SK-N-SH treated with all-trans-retinoic acid at 6 μM for 48 hours (cell line): ENCODE results near the gene MRTFA.

Source experiments
- ATAC-seq: fragments of 200-7000 bp; cut with Tn5 transposase; 3 replicates; pipeline ENCODE4 v1.9.1; 2020; ENCODE audit warnings: mild to moderate bottlenecking, moderate library complexity
- ARNTL ChIP-seq: fragments of 450-650 bp; formaldehyde crosslinking; IDR thresholded peaks from 2 replicates; pipeline ENCODE4 v1.5.0; 2020; ENCODE audit warnings: low read depth, mild to moderate bottlenecking, moderate library complexity, borderline replicate concordance
- BACH2 ChIP-seq: fragments of 250-450 bp; sonication (Bioruptor Pico); IDR thresholded peaks from 2 replicates; pipeline ENCODE4 v1.9.0; 2021; ENCODE audit warnings: mild to moderate bottlenecking, borderline replicate concordance
- CSDC2 ChIP-seq: fragments of 250-450 bp; sonication (Bioruptor Pico); IDR thresholded peaks from 2 replicates; pipeline ENCODE4 v1.5.0; 2020; ENCODE audit warnings: mild to moderate bottlenecking, moderate library complexity
- GLIS3 ChIP-seq: fragments of 250-450 bp; sonication (Bioruptor Pico); IDR thresholded peaks from 2 replicates; pipeline ENCODE4 v1.5.0; 2020; ENCODE audit warnings: mild to moderate bottlenecking, moderate library complexity
- ISL1 ChIP-seq: fragments of 250-450 bp; sonication (Bioruptor Pico); IDR thresholded peaks from 2 replicates; pipeline ENCODE4 v2.1.2; 2022; ENCODE audit warnings: mild to moderate bottlenecking, moderate library complexity
- OSR1 ChIP-seq: fragments of 250-450 bp; sonication (Bioruptor Pico); IDR thresholded peaks from 2 replicates; pipeline ENCODE4 v1.8.0; 2022; ENCODE audit warnings: moderate library complexity, mild to moderate bottlenecking, inconsistent platforms
- PPARA ChIP-seq: fragments of 250-450 bp; sonication (Bioruptor Pico); IDR thresholded peaks from 2 replicates; pipeline ENCODE4 v1.5.0; 2020; ENCODE audit warnings: mild to moderate bottlenecking, borderline replicate concordance
- RARB ChIP-seq: fragments of 250-450 bp; sonication (Bioruptor Pico); IDR thresholded peaks from 2 replicates; pipeline ENCODE4 v1.8.0; 2021; ENCODE audit warnings: mild to moderate bottlenecking, moderate library complexity
- SNAI2 ChIP-seq: fragments of 250-450 bp; sonication (Bioruptor Pico); IDR thresholded peaks from 2 replicates; pipeline ENCODE4 v1.5.0; 2020; ENCODE audit warnings: mild to moderate bottlenecking, moderate library complexity
- TCF4 ChIP-seq: fragments of 250-450 bp; sonication (Bioruptor Pico); IDR thresholded peaks from 2 replicates; pipeline ENCODE4 v1.8.0; 2021; ENCODE audit warnings: mild to moderate bottlenecking, moderate library complexity, borderline replicate concordance
- ZC3H10 ChIP-seq: fragments of 250-450 bp; sonication (Bioruptor Pico); IDR thresholded peaks from 2 replicates; pipeline ENCODE4 v1.5.1; 2021; ENCODE audit warnings: mild to moderate bottlenecking, moderate library complexity
- ZFP3 ChIP-seq: fragments of 250-450 bp; sonication (Bioruptor Pico); IDR thresholded peaks from 2 replicates; pipeline ENCODE4 v1.5.0; 2020; ENCODE audit warnings: mild to moderate bottlenecking, moderate library complexity
- ZNF565 ChIP-seq: fragments of 450-650 bp; formaldehyde crosslinking; conservative IDR thresholded peaks from 2 replicates; pipeline ENCODE4 v1.5.0; 2020; ENCODE audit warnings: low read depth, mild to moderate bottlenecking, moderate library complexity
- ZNF70 ChIP-seq: fragments of 450-650 bp; formaldehyde crosslinking; IDR thresholded peaks from 2 replicates; pipeline ENCODE4 v1.5.0; 2020; ENCODE audit warnings: mild to moderate bottlenecking, moderate library complexity
- TF ChIP-seq, protein P1 (sequence below): fragments of 250-450 bp; sonication (Bioruptor Pico); IDR thresholded peaks from 2 replicates; pipeline ENCODE4 v1.5.1; 2021; ENCODE audit warnings: mild to moderate bottlenecking, moderate library complexity
- TF ChIP-seq, protein P2 (sequence below): fragments of 250-450 bp; sonication (Bioruptor Pico); IDR thresholded peaks from 2 replicates; pipeline ENCODE4 v1.5.1; 2020; ENCODE audit warnings: low read depth, mild to moderate bottlenecking, moderate library complexity
- TF ChIP-seq, protein P3 (sequence below): fragments of 250-450 bp; sonication (Bioruptor Pico); IDR thresholded peaks from 2 replicates; pipeline ENCODE4 v1.5.0; 2020; ENCODE audit warnings: mild to moderate bottlenecking, moderate library complexity
- TF ChIP-seq, protein P4 (sequence below): fragments of 250-450 bp; sonication (Bioruptor Pico); IDR thresholded peaks from 2 replicates; pipeline ENCODE4 v1.8.0; 2021; ENCODE audit warnings: low read depth, mild to moderate bottlenecking, moderate library complexity, borderline replicate concordance

MRTFA gene

DNA sequence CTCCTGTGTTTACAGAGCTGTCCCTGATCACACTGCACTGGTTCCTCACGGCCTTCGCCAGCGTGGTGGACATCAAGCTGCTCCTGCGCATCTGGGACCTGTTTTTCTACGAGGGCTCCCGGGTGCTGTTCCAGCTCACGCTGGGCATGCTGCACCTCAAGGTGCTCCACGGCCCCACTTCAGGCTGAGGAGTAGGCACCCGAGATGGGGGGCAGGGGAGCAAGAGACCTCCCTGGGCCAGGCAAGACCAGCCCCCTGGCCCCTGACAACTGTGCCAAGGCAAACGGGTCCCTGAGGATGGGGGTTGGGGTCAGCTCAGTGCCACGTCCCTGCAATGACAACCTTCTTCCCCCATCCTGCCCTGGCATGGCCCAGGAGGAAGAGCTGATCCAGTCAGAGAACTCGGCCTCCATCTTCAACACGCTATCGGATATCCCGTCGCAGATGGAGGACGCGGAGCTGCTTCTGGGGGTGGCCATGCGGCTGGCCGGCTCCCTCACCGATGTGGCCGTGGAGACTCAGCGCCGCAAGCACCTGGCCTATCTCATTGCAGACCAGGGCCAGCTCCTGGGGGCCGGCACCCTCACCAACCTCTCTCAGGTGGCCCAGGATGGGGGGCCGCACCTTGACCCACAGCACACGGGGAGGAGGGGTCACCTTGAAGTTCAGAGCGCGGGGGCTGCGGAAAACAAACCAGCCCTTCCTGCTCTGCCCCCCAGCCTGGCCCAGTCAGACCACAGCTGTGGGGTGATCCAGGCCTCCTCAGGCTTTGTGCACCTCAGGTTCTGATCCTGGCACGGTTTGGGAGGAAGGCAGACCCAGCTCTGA lies 230.2 kb downstream of the MRTFA start:
- no peak for TF ChIP-seq CSDC2 (CRISPR knock-in tag)
- TF ChIP-seq ZC3H10 (CRISPR knock-in tag) = no peak
- no peak for TF ChIP-seq TCF4 (CRISPR knock-in tag)
- no peak for TF ChIP-seq ZNF70 (CRISPR knock-in tag)
- no peak for TF ChIP-seq ARNTL (CRISPR knock-in tag)
- TF ChIP-seq, protein P1, sequence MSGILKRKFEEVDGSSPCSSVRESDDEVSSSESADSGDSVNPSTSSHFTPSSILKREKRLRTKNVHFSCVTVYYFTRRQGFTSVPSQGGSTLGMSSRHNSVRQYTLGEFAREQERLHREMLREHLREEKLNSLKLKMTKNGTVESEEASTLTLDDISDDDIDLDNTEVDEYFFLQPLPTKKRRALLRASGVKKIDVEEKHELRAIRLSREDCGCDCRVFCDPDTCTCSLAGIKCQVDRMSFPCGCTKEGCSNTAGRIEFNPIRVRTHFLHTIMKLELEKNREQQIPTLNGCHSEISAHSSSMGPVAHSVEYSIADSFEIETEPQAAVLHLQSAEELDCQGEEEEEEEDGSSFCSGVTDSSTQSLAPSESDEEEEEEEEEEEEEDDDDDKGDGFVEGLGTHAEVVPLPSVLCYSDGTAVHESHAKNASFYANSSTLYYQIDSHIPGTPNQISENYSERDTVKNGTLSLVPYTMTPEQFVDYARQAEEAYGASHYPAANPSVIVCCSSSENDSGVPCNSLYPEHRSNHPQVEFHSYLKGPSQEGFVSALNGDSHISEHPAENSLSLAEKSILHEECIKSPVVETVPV = no peak
- TF ChIP-seq, protein P2, sequence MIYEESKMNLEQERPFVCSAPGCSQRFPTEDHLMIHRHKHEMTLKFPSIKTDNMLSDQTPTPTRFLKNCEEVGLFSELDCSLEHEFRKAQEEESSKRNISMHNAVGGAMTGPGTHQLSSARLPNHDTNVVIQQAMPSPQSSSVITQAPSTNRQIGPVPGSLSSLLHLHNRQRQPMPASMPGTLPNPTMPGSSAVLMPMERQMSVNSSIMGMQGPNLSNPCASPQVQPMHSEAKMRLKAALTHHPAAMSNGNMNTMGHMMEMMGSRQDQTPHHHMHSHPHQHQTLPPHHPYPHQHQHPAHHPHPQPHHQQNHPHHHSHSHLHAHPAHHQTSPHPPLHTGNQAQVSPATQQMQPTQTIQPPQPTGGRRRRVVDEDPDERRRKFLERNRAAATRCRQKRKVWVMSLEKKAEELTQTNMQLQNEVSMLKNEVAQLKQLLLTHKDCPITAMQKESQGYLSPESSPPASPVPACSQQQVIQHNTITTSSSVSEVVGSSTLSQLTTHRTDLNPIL = no peak
- TF ChIP-seq ZFP3 (CRISPR knock-in tag) = no peak
- TF ChIP-seq ZNF565 (CRISPR knock-in tag) = no peak
- TF ChIP-seq, protein P3, sequence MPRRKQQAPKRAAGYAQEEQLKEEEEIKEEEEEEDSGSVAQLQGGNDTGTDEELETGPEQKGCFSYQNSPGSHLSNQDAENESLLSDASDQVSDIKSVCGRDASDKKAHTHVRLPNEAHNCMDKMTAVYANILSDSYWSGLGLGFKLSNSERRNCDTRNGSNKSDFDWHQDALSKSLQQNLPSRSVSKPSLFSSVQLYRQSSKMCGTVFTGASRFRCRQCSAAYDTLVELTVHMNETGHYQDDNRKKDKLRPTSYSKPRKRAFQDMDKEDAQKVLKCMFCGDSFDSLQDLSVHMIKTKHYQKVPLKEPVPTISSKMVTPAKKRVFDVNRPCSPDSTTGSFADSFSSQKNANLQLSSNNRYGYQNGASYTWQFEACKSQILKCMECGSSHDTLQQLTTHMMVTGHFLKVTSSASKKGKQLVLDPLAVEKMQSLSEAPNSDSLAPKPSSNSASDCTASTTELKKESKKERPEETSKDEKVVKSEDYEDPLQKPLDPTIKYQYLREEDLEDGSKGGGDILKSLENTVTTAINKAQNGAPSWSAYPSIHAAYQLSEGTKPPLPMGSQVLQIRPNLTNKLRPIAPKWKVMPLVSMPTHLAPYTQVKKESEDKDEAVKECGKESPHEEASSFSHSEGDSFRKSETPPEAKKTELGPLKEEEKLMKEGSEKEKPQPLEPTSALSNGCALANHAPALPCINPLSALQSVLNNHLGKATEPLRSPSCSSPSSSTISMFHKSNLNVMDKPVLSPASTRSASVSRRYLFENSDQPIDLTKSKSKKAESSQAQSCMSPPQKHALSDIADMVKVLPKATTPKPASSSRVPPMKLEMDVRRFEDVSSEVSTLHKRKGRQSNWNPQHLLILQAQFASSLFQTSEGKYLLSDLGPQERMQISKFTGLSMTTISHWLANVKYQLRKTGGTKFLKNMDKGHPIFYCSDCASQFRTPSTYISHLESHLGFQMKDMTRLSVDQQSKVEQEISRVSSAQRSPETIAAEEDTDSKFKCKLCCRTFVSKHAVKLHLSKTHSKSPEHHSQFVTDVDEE (CRISPR knock-in tag) = no peak
- TF ChIP-seq RARB (CRISPR knock-in tag) = no peak
- no peak for TF ChIP-seq PPARA (CRISPR knock-in tag)
- TF ChIP-seq SNAI2 = no peak
- no peak for TF ChIP-seq ISL1 (CRISPR knock-in tag)
- no peak for ATAC-seq

DNA sequence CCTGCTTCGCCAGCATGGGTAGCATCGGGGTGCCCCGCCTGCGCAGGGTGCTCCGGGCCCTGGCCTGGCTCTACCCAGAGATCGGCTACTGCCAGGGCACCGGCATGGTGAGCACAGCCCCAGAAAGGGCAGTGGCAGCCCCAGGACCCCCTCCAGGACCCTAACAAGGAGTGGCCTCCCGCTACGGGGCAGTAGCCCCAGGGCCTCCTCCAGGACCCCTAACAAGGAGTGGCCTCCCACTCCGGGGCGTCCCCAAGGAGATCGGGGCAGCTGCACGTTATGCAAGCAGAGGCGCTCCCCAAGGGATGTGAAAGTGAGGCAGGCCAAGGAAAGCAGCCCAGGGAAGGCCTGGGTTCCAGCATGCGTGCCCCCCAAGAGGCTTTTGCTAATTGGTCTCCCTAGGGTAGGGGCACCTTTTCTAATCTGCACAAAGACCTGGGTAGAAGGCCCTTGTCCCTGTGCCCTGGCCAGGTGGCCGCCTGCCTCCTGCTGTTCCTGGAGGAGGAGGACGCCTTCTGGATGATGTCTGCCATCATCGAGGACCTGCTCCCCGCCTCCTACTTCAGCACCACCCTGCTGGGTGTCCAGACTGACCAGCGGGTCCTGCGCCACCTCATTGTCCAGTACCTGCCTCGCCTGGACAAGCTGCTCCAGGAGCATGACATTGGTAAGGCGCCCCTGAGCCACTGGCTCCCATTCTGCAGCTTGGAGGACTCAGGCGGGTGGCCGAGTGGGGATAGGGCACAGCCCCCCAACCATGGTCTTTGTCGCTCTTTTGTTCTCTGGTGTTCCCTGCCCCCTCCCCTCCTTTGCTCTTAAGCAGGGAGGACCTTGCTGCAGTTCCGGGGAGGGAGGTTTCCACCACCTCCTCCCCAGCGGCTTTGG lies 231.1 kb downstream of the MRTFA start:
- ATAC-seq = no peak
- TF ChIP-seq CSDC2 (CRISPR knock-in tag) = no peak
- TF ChIP-seq, protein P4, sequence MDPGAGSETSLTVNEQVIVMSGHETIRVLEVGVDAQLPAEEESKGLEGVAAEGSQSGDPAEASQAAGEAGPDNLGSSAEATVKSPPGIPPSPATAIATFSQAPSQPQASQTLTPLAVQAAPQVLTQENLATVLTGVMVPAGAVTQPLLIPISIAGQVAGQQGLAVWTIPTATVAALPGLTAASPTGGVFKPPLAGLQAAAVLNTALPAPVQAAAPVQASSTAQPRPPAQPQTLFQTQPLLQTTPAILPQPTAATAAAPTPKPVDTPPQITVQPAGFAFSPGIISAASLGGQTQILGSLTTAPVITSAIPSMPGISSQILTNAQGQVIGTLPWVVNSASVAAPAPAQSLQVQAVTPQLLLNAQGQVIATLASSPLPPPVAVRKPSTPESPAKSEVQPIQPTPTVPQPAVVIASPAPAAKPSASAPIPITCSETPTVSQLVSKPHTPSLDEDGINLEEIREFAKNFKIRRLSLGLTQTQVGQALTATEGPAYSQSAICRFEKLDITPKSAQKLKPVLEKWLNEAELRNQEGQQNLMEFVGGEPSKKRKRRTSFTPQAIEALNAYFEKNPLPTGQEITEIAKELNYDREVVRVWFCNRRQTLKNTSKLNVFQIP (CRISPR knock-in tag) = no peak
- TF ChIP-seq, protein P1 = no peak
- TF ChIP-seq ZNF565 (CRISPR knock-in tag) = no peak
- no peak for TF ChIP-seq RARB (CRISPR knock-in tag)
- no peak for TF ChIP-seq ZNF70 (CRISPR knock-in tag)
- no peak for TF ChIP-seq ZC3H10 (CRISPR knock-in tag)
- no peak for TF ChIP-seq BACH2 (CRISPR knock-in tag)

DNA sequence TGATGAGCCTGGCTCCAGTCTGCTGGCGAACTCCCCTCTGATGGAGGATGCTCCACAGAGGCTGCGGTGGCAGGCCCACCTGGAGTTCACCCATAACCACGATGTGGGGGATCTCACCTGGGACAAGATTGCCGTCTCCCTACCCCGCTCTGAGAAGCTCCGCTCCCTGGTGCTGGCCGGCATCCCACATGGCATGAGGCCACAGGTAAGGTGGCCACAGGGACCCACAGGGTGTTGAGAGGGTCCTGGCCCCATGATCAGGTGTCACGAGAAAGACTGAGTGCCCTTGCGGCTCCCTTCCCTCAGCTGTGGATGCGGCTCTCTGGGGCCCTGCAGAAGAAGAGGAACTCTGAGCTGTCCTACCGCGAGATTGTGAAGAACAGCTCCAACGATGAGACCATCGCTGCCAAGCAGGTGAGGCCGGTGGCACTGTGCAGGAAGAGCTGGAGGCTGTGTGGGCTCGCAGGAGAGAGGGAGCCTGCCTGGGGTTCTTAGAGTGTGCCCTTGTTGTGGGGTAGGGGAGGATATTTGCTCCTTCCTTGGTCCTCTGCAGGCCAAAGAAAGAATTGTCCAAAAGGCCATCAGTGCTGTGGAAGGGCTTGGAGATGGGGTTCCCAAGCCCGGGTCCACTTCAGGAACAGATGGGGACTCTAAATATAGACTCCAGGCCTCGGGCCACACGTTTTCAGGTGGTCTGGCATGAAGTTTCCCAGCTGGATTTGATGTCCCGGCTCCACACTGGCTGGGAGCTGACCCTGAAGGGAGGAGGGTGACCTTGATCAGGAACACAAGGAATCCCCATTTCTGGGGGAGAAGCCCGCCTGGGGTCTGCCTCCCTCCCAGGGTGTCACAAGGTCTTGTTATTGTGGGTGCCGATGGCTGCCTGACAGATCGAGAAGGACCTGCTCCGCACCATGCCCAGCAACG lies 232.0 kb downstream of the MRTFA start:
- ATAC-seq = no peak
- no peak for TF ChIP-seq BACH2 (CRISPR knock-in tag)
- no peak for TF ChIP-seq OSR1 (CRISPR knock-in tag)
- no peak for TF ChIP-seq ZC3H10 (CRISPR knock-in tag)
- TF ChIP-seq, protein P1 = no peak
- TF ChIP-seq GLIS3 = no peak
